Effector memory CD8-positive, alpha-beta T cell (primary cell): Measurements from ENCODE around the gene USB1.

ENCODE experiments used
- ATAC-seq: fragments of 150-1000 bp; cut with Tn5 transposase; replicated peaks from 2 replicates; pipeline ENCODE4 v1.10.0; 2021; ENCODE audit warnings: mild to moderate bottlenecking, moderate library complexity
- DNase-seq, 3 experiments: peaks; one replicate each; pipeline ENCODE4 v3.0.0; 2021
- H3K27ac Mint-ChIP-seq, 2 donors: one replicate each; pipeline ENCODE4 v1.8.0; 2022; ENCODE audit warnings: mild to moderate bottlenecking in 2 of 2, mixed read lengths in 2 of 2, moderate library complexity in 2 of 2
- H3K27me3 Mint-ChIP-seq, 2 donors: one replicate each; pipeline ENCODE4 v1.8.0; 2022; ENCODE audit warnings: mixed read lengths in 2 of 2
- H3K36me3 Mint-ChIP-seq: one replicate; pipeline ENCODE4 v1.8.0; 2022; ENCODE audit warnings: mild to moderate bottlenecking, moderate library complexity, mixed read lengths; ENCODE audit not compliant: insufficient read depth
- H3K4me1 Mint-ChIP-seq, 2 donors: one replicate each; pipeline ENCODE4 v1.8.0; 2022; ENCODE audit warnings: low read depth in 2 of 2, mixed read lengths in 2 of 2
- H3K4me3 Mint-ChIP-seq, 2 donors: one replicate each; pipeline ENCODE4 v1.8.0; 2022; ENCODE audit warnings: mild to moderate bottlenecking in 2 of 2, mixed read lengths in 2 of 2, moderate library complexity in 2 of 2
- H3K9me3 Mint-ChIP-seq, 2 donors: one replicate each; pipeline ENCODE4 v1.8.0; 2022; ENCODE audit warnings: mixed read lengths in 2 of 2

USB1 gene

GRCh38 chr16:57993438-57993837 is 7.8 kb upstream of the USB1 start:
- Mint-ChIP-seq H3K9me3 (no peaks in the 10 kb centered on the region), H3K27ac (peak overlapping the region in 1 of 2 donors; percentile 82), H3K4me1 (peaks cover 22 to 36% of the 10 kb centered on the region in 2 donors), H3K36me3 (peaks cover 30% of the 10 kb centered on the region), H3K4me3 (no peak overlapping the region), H3K27me3 (no peaks in the 10 kb centered on the region)
- ATAC-seq (no peak), DNase-seq (no peak)

GRCh38 chr16:57993897-57994296 is 7.3 kb upstream of the USB1 start:
- no peaks in the 10 kb centered on the region for H3K27me3 Mint-ChIP-seq
- ATAC-seq (no peak), DNase-seq (no peak)
- H3K4me1 Mint-ChIP-seq: peaks cover 27 to 40% of the 10 kb centered on the region in 2 donors
- peak overlapping the region; percentile 60 to 88 for H3K27ac Mint-ChIP-seq
- peaks cover 33% of the 10 kb centered on the region for H3K36me3 Mint-ChIP-seq
- H3K4me3 Mint-ChIP-seq: no peak overlapping the region
- no peaks in the 10 kb centered on the region for H3K9me3 Mint-ChIP-seq

- Mint-ChIP-seq H3K4me3 (peak overlapping the region; percentile 30 to 59), H3K4me1 (peaks cover 32 to 45% of the 10 kb centered on the region in 2 donors), H3K27ac (peak overlapping the region; percentile 60 to 88), H3K27me3 (no peaks in the 10 kb centered on the region), H3K9me3 (no peaks in the 10 kb centered on the region), H3K36me3 (peaks cover 36% of the 10 kb centered on the region)
- ATAC-seq (no peak), DNase-seq (no peak)
These were observed 6.8 kb upstream of the USB1 start for GRCh38 chr16:57994361-57994760.

GRCh38 chr16:57994778-57995177 is 6.4 kb upstream of the USB1 start:
- peak overlapping the region; percentile 60 to 88 for H3K27ac Mint-ChIP-seq
- peak; percentile 34 to 43 (median 37) for DNase-seq
- peak overlapping the region; percentile 30 to 59 for H3K4me3 Mint-ChIP-seq
- H3K27me3 Mint-ChIP-seq: no peaks in the 10 kb centered on the region
- H3K4me1 Mint-ChIP-seq: peaks cover 32 to 45% of the 10 kb centered on the region in 2 donors
- H3K36me3 Mint-ChIP-seq: peaks cover 40% of the 10 kb centered on the region
- H3K9me3 Mint-ChIP-seq: no peaks in the 10 kb centered on the region
- peak; percentile 32 for ATAC-seq

- H3K4me1 Mint-ChIP-seq: peaks cover 33 to 43% of the 10 kb centered on the region in 2 donors
- no peaks in the 10 kb centered on the region for H3K27me3 Mint-ChIP-seq
These were observed 5.3 kb upstream of the USB1 start for GRCh38 chr16:57995721-57996405.

GRCh38 chr16:57996406-57997175 is 4.6 kb upstream of the USB1 start:
- Mint-ChIP-seq H3K36me3 (peaks cover 46% of the 10 kb centered on the region), H3K4me1 (peaks cover 41 to 47% of the 10 kb centered on the region in 2 donors), H3K4me3 (peak overlapping the region; percentile 73 to 82), H3K27me3 (no peaks in the 10 kb centered on the region), H3K27ac (peak overlapping the region in 1 of 2 donors; percentile 88), H3K9me3 (no peaks in the 10 kb centered on the region)
- ATAC-seq: no peak
- DNase-seq: no peak

More at GRCh38 chr16:57995721-57996405, 5.3 kb upstream of the USB1 start:
- DNase-seq (no peak), ATAC-seq (no peak)
- no peaks in the 10 kb centered on the region for H3K9me3 Mint-ChIP-seq
- H3K27ac Mint-ChIP-seq: peak overlapping the region; percentile 60 to 88
- H3K36me3 Mint-ChIP-seq: peaks cover 41% of the 10 kb centered on the region
- peak overlapping the region; percentile 10 to 42 for H3K4me3 Mint-ChIP-seq

GRCh38 chr16:57997176-57997527 is 4.1 kb upstream of the USB1 start:
- peaks cover 46% of the 10 kb centered on the region for H3K36me3 Mint-ChIP-seq
- no peak for ATAC-seq
- H3K9me3 Mint-ChIP-seq: no peaks in the 10 kb centered on the region
- peak overlapping the region in 1 of 2 donors; percentile 59 for H3K27ac Mint-ChIP-seq
- no peaks in the 10 kb centered on the region for H3K27me3 Mint-ChIP-seq
- DNase-seq: no peak
- H3K4me3 Mint-ChIP-seq: peak overlapping the region; percentile 73 to 82
- peaks cover 46 to 52% of the 10 kb centered on the region in 2 donors for H3K4me1 Mint-ChIP-seq

GRCh38 chr16:57997528-57998265 is 3.5 kb upstream of the USB1 start:
- H3K27ac Mint-ChIP-seq: peak overlapping the region; percentile 59 to 78
- no peaks in the 10 kb centered on the region for H3K9me3 Mint-ChIP-seq
- peak overlapping the region; percentile 73 to 82 for H3K4me3 Mint-ChIP-seq
- H3K4me1 Mint-ChIP-seq: peaks cover 47 to 53% of the 10 kb centered on the region in 2 donors
- H3K27me3 Mint-ChIP-seq: no peaks in the 10 kb centered on the region
- no peak for DNase-seq
- no peak for ATAC-seq
- peaks cover 48% of the 10 kb centered on the region for H3K36me3 Mint-ChIP-seq

- no peaks in the 10 kb centered on the region for H3K9me3 Mint-ChIP-seq
- peak; percentile 41 to 54 (median 50) for DNase-seq
- ATAC-seq: peak; percentile 52
These were observed 2.7 kb upstream of the USB1 start for GRCh38 chr16:57998486-57998885.

GRCh38 chr16:57998992-57999365 is 2.2 kb upstream of the USB1 start:
- H3K4me1 Mint-ChIP-seq: peaks cover 51 to 57% of the 10 kb centered on the region in 2 donors
- H3K9me3 Mint-ChIP-seq: no peaks in the 10 kb centered on the region
- DNase-seq (no peak), ATAC-seq (no peak)
- peak overlapping the region; percentile 73 to 82 for H3K4me3 Mint-ChIP-seq
- peaks cover 54% of the 10 kb centered on the region for H3K36me3 Mint-ChIP-seq
- no peaks in the 10 kb centered on the region for H3K27me3 Mint-ChIP-seq
- peak overlapping the region; percentile 59 to 78 for H3K27ac Mint-ChIP-seq

More at GRCh38 chr16:57998486-57998885, 2.7 kb upstream of the USB1 start:
- Mint-ChIP-seq H3K27me3 (no peaks in the 10 kb centered on the region), H3K4me1 (peaks cover 47 to 54% of the 10 kb centered on the region in 2 donors), H3K4me3 (peak overlapping the region; percentile 73 to 82), H3K36me3 (peaks cover 53% of the 10 kb centered on the region), H3K27ac (peak overlapping the region; percentile 59 to 78)

- DNase-seq (peak in 2 of 3 experiments; percentile 20 to 36), ATAC-seq (peak; percentile 9)
- Mint-ChIP-seq H3K27me3 (no peaks in the 10 kb centered on the region), H3K9me3 (no peaks in the 10 kb centered on the region), H3K27ac (peak overlapping the region; percentile 59 to 78), H3K36me3 (peaks cover 59% of the 10 kb centered on the region), H3K4me3 (peak overlapping the region; percentile 73 to 82), H3K4me1 (peaks cover 54 to 58% of the 10 kb centered on the region in 2 donors)
These were observed 1.7 kb upstream of the USB1 start for GRCh38 chr16:57999366-57999970.

- Mint-ChIP-seq H3K27ac (peak within 1 kb of the TSS; percentile 90), H3K36me3 (peaks cover 58% of the 10 kb centered on the region), H3K4me1 (peaks cover 54 to 59% of the 10 kb centered on the region in 2 donors), H3K9me3 (no peaks in the 10 kb centered on the region), H3K4me3 (peak within 1 kb of the TSS; percentile 90 to 92), H3K27me3 (no peaks in the 10 kb centered on the region)
- peak in 1 of 3 experiments; percentile 18 for DNase-seq
- ATAC-seq: peak; percentile 10
These were observed 1.1 kb upstream of the USB1 start, which contains the start of gene ZNF319 for GRCh38 chr16:57999971-58000705. Gene ZNF319 (minus strand): TSS chr16:58000672. CDS start chr16:57998265, 2,407 bp downstream.
